PFSK-1 (cell line): ENCODE data around the gene POLR1F.

Experiments
- POLR2AphosphoS5 ChIP-seq: IDR thresholded peaks from 2 replicates; pipeline ENCODE4 v1.6.1; 2012; ENCODE audit warnings: low read depth, mild to moderate bottlenecking, control low read depth, low read length, moderate library complexity
- SIN3A ChIP-seq: IDR thresholded peaks from 2 replicates; pipeline ENCODE4 v1.6.1; 2012; ENCODE audit warnings: mild to moderate bottlenecking, low read length, moderate library complexity, borderline replicate concordance; ENCODE audit not compliant: insufficient read depth
- TF ChIP-seq, protein P1 (sequence below), 2 experiments: IDR thresholded peaks; 2 replicates each; pipeline versions ENCODE4 v1.6.1 to v1.8.0; 2011 to 2012; ENCODE audit warnings: low read depth in 2 of 2, low read length in 2 of 2, control low read depth in 1 of 2, inconsistent platforms in 1 of 2, mild to moderate bottlenecking in 1 of 2, moderate library complexity in 1 of 2; ENCODE audit not compliant: insufficient read depth in 1 of 2

- TF ChIP-seq POLR2AphosphoS5 (no peak), SIN3A (no peak)
- TF ChIP-seq, protein P1, sequence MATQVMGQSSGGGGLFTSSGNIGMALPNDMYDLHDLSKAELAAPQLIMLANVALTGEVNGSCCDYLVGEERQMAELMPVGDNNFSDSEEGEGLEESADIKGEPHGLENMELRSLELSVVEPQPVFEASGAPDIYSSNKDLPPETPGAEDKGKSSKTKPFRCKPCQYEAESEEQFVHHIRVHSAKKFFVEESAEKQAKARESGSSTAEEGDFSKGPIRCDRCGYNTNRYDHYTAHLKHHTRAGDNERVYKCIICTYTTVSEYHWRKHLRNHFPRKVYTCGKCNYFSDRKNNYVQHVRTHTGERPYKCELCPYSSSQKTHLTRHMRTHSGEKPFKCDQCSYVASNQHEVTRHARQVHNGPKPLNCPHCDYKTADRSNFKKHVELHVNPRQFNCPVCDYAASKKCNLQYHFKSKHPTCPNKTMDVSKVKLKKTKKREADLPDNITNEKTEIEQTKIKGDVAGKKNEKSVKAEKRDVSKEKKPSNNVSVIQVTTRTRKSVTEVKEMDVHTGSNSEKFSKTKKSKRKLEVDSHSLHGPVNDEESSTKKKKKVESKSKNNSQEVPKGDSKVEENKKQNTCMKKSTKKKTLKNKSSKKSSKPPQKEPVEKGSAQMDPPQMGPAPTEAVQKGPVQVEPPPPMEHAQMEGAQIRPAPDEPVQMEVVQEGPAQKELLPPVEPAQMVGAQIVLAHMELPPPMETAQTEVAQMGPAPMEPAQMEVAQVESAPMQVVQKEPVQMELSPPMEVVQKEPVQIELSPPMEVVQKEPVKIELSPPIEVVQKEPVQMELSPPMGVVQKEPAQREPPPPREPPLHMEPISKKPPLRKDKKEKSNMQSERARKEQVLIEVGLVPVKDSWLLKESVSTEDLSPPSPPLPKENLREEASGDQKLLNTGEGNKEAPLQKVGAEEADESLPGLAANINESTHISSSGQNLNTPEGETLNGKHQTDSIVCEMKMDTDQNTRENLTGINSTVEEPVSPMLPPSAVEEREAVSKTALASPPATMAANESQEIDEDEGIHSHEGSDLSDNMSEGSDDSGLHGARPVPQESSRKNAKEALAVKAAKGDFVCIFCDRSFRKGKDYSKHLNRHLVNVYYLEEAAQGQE (IDR thresholded peaks at IDR 0.05; ENCODE audit: insufficient read depth in 1 of 2, low read depth in 2 of 2, low read length in 2 of 2), result no peak
Measured at GRCh38 chr7:19715499-19715898, 6.7 kb upstream of the POLR1F start.
